Hepatocyte (in vitro differentiated cells): Measurements from ENCODE around the gene KCNMA1. TPM values are rescaled to one million over a fixed set of nuclear protein-coding genes. Genes with fewer than 3 reads are reported as not detected.

Experiments
- DNase-seq: peaks from one replicate; pipeline ENCODE4 v3.0.0-alpha.2; 2016; ENCODE audit warnings: low spot score
- H2AFZ ChIP-seq: fragments of 200-600 bp; sonication (generic); 2 replicates; pipeline ENCODE4 v1.6.0; 2016; ENCODE audit warnings: antibody characterized with exemption, mild to moderate bottlenecking
- H3K27ac ChIP-seq: fragments of 200-600 bp; sonication (generic); 2 replicates; pipeline ENCODE4 v1.5.1; 2016; ENCODE audit warnings: mild to moderate bottlenecking
- H3K27me3 ChIP-seq: fragments of 200-600 bp; sonication (generic); 2 replicates; pipeline ENCODE4 v1.6.1; 2016
- H3K36me3 ChIP-seq: fragments of 200-600 bp; sonication (generic); replicated peaks from 2 replicates; pipeline ENCODE4 v1.5.1; 2016; ENCODE audit warnings: low read depth; ENCODE audit not compliant: insufficient read depth
- H3K4me1 ChIP-seq: fragments of 200-600 bp; sonication (generic); 2 replicates; pipeline ENCODE4 v1.5.1; 2016; ENCODE audit warnings: mild to moderate bottlenecking, moderate library complexity; ENCODE audit not compliant: insufficient read depth
- H3K4me2 ChIP-seq: fragments of 200-600 bp; sonication (generic); 2 replicates; pipeline ENCODE4 v1.6.0; 2016
- H3K4me3 ChIP-seq: fragments of 200-600 bp; sonication (generic); 2 replicates; pipeline ENCODE4 v1.5.1; 2016; ENCODE audit warnings: mild to moderate bottlenecking
- H3K79me2 ChIP-seq: fragments of 200-600 bp; sonication (generic); 2 replicates; pipeline ENCODE4 v1.6.0; 2017; ENCODE audit warnings: mild to moderate bottlenecking
- H3K9me2 ChIP-seq: fragments of 200-600 bp; sonication (generic); replicated peaks from 2 replicates; pipeline ENCODE4 v1.6.0; 2017; ENCODE audit warnings: mild to moderate bottlenecking; ENCODE audit not compliant: insufficient read depth
- H3K9me3 ChIP-seq: fragments of 200-600 bp; sonication (generic); 2 replicates; pipeline ENCODE4 v1.5.1; 2016; ENCODE audit warnings: low read depth, mild to moderate bottlenecking
- H4K20me1 ChIP-seq: fragments of 200-600 bp; sonication (generic); 2 replicates; pipeline ENCODE4 v1.6.0; 2016; ENCODE audit warnings: mild to moderate bottlenecking; ENCODE audit not compliant: insufficient read depth, poor library complexity, severe bottlenecking
- EZH2 ChIP-seq: fragments of 200-600 bp; sonication (generic); IDR thresholded peaks from 2 replicates; pipeline ENCODE4 v1.6.1; 2016; ENCODE audit warnings: antibody characterized with exemption, mild to moderate bottlenecking, borderline replicate concordance
- EZH2phosphoT487 ChIP-seq: fragments of 200-600 bp; sonication (generic); IDR thresholded peaks from one replicate; pipeline ENCODE4 v1.6.1; 2018; ENCODE audit warnings: antibody characterized with exemption, mild to moderate bottlenecking, low read depth, moderate library complexity; ENCODE audit not compliant: unreplicated experiment, severe bottlenecking
- WGBS: methylation state at CpG from one replicate; pipeline ENCODE4 v1.1.6; 2016; ENCODE audit warnings: low lambda C conversion rate; ENCODE audit errors: missing lambda C conversion rate; 5-methylcytosine and 5-hydroxymethylcytosine counted together
- polyA plus RNA-seq: library from polyadenylated mRNA; unstranded; fragments of >200 nt; fragmentation: Nextera tagmentation; extraction: Ambion mirVana; gene quantifications from 2 replicates; pipeline ENCODE4 v1.2.1, GENCODE V29; 2016
- total RNA-seq: library from RNA; depleted of rRNA; stranded (reverse); fragments of >200 nt; gene quantifications from 2 replicates; pipeline ENCODE4 v1.2.3, GENCODE V29; 2014
- TF ChIP-seq, protein P1 (sequence below): fragments of 200-600 bp; sonication (generic); IDR thresholded peaks from 2 replicates; pipeline ENCODE4 v1.5.1; 2016; ENCODE audit warnings: antibody characterized with exemption, mild to moderate bottlenecking; ENCODE audit not compliant: poor library complexity

Gene KCNMA1
- total and polyA plus RNA-seq, 2 experiments from 2014 or later: 42.6 to 73.3 TPM

DNA sequence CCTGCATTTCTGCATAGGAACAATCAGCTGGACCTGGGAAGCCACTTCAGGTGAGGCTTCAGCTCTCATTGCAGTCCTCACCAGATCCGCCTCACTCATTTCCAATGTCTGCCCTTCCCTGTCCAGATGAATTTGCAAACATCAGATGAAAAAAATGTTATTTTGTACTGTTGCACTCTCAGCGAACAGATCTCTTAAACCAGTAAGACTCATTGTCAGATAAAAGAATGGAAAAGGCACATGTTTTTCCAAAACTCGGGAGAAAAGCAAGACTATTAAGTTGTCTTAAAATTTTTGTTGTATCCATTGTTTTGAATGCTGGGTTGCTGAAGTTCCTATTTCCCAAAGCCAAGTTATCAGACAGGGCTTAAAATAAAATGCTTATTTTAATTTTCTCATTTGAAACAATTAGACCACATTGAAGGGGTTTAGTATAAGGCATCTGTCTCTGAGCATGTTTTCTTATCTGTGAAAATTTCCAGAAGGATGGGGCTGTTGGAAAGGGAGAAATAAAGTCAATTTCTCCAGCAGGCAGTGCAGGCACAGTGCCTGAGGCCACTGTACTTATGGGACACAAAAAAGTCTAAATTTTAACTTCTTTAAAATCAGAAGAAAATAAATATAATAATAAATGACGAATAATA is 396.8 kb downstream of the KCNMA1 start:
- 72% methylated on average over 4 of the region's 4 CpGs for WGBS
- no peaks in the 10 kb centered on the region for H3K27me3 ChIP-seq
- H3K27ac ChIP-seq: peak overlapping the region; percentile 84
- no peak for DNase-seq
- H3K4me1 ChIP-seq: peaks cover 53% of the 10 kb centered on the region
- H3K9me2 ChIP-seq: no peaks in the 10 kb centered on the region
- peak overlapping the region; percentile 10 for H3K4me2 ChIP-seq
- H3K36me3 ChIP-seq: no peaks in the 10 kb centered on the region
- H4K20me1 ChIP-seq: no peaks in the 10 kb centered on the region
- no peak overlapping the region for H2AFZ ChIP-seq
- no peak overlapping the region for H3K4me3 ChIP-seq
- H3K9me3 ChIP-seq: no peaks in the 10 kb centered on the region
- TF ChIP-seq EZH2: no peak
- TF ChIP-seq EZH2phosphoT487: no peak
- TF ChIP-seq, protein P1, sequence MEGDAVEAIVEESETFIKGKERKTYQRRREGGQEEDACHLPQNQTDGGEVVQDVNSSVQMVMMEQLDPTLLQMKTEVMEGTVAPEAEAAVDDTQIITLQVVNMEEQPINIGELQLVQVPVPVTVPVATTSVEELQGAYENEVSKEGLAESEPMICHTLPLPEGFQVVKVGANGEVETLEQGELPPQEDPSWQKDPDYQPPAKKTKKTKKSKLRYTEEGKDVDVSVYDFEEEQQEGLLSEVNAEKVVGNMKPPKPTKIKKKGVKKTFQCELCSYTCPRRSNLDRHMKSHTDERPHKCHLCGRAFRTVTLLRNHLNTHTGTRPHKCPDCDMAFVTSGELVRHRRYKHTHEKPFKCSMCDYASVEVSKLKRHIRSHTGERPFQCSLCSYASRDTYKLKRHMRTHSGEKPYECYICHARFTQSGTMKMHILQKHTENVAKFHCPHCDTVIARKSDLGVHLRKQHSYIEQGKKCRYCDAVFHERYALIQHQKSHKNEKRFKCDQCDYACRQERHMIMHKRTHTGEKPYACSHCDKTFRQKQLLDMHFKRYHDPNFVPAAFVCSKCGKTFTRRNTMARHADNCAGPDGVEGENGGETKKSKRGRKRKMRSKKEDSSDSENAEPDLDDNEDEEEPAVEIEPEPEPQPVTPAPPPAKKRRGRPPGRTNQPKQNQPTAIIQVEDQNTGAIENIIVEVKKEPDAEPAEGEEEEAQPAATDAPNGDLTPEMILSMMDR: no peak
- H3K79me2 ChIP-seq: no peaks in the 10 kb centered on the region

- peak; percentile 44 for DNase-seq
- Histone ChIP-seq H4K20me1 (no peaks in the 10 kb centered on the region), H3K4me3 (no peak overlapping the region), H3K4me1 (peaks cover 47% of the 10 kb centered on the region), H3K36me3 (no peaks in the 10 kb centered on the region), H3K27ac (peak overlapping the region; percentile 84), H3K27me3 (no peaks in the 10 kb centered on the region), H3K79me2 (no peaks in the 10 kb centered on the region), H3K4me2 (peak overlapping the region; percentile 10), H3K9me2 (no peaks in the 10 kb centered on the region), H2AFZ (no peak overlapping the region), H3K9me3 (no peaks in the 10 kb centered on the region)
- 32% methylated on average over 5 of the region's 5 CpGs for WGBS
- TF ChIP-seq EZH2 (no peak), EZH2phosphoT487 (no peak)
- TF ChIP-seq, protein P1: no peak
Measured at GRCh38 chr10:77240041-77240652, 397.5 kb downstream of the KCNMA1 start.

DNA sequence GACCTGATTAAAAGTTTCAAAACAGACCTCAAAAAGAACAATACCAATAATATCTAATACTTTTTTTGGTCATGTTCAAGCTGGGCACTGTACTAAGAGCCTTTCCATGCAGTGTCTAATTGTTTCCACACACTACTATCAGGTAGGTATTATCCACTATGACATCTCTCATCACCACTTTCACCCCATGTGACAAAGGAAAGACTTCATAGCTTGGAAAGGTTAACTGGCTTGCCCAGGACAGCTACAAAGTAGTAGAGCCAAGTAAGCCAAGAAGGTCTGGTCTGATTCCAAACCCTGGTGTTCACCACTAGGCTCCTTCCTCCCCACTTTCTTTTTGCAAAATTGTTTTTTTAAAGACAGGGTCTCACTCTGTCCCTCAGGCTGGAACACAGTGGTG is 400.5 kb downstream of the KCNMA1 start:
- no peak overlapping the region for H3K4me3 ChIP-seq
- no peak overlapping the region for H3K27ac ChIP-seq
- H3K4me1 ChIP-seq: peaks cover 36% of the 10 kb centered on the region
- TF ChIP-seq EZH2 (no peak), EZH2phosphoT487 (no peak)
- TF ChIP-seq, protein P1: no peak
- no peak for DNase-seq
- no peaks in the 10 kb centered on the region for H3K9me3 ChIP-seq
- H2AFZ ChIP-seq: no peak overlapping the region
- no peaks in the 10 kb centered on the region for H3K27me3 ChIP-seq
- no peaks in the 10 kb centered on the region for H3K9me2 ChIP-seq
- no peaks in the 10 kb centered on the region for H3K36me3 ChIP-seq
- no peaks in the 10 kb centered on the region for H4K20me1 ChIP-seq
- H3K79me2 ChIP-seq: no peaks in the 10 kb centered on the region
- no peak overlapping the region for H3K4me2 ChIP-seq
